NCI-H510A (cell line): ENCODE data around the gene AFTPH.

Experiments
- DNase-seq: peaks from one replicate; lab custom pipeline; 2025; lab: John Stamatoyannopoulos, UW

The AFTPH gene

GRCh38 chr2:64587561-64587960 is 63.4 kb downstream of the AFTPH start:
- DNase-seq, result no peak

GRCh38 chr2:64591188-64591587 is 67.1 kb downstream of the AFTPH start:
- DNase-seq, result no peak

- no peak for DNase-seq
Observed at GRCh38 chr2:64593035-64593655, 69.0 kb downstream of the AFTPH start.

- no peak for DNase-seq
Observed at GRCh38 chr2:64594226-64594989, 70.3 kb downstream of the AFTPH start.

GRCh38 chr2:64595397-64596176 is 71.5 kb downstream of the AFTPH start:
- DNase-seq, result no peak

GRCh38 chr2:64598226-64598625 is 74.1 kb downstream of the AFTPH start:
- no peak for DNase-seq

- DNase-seq, result no peak
Observed at GRCh38 chr2:64599469-64599868, 75.3 kb downstream of the AFTPH start.

- no peak for DNase-seq
Observed at GRCh38 chr2:64601034-64601754, 77.1 kb downstream of the AFTPH start.

GRCh38 chr2:64601785-64602391 is 77.8 kb downstream of the AFTPH start:
- DNase-seq, result no peak

GRCh38 chr2:64602436-64602835 is 78.3 kb downstream of the AFTPH start:
- no peak for DNase-seq

- no peak for DNase-seq
Observed at GRCh38 chr2:64604155-64604554, 80.0 kb downstream of the AFTPH start.

- no peak for DNase-seq
Observed at GRCh38 chr2:64605026-64605471, 80.9 kb downstream of the AFTPH start.

- DNase-seq, result no peak
Observed at GRCh38 chr2:64605991-64606478, 81.9 kb downstream of the AFTPH start.

GRCh38 chr2:64606479-64607363 is 82.6 kb downstream of the AFTPH start:
- no peak for DNase-seq

- DNase-seq, result peak; percentile 43
Observed at GRCh38 chr2:64607381-64608304, 83.5 kb downstream of the AFTPH start.

GRCh38 chr2:64608867-64609226 is 84.7 kb downstream of the AFTPH start:
- no peak for DNase-seq

- no peak for DNase-seq
Observed at GRCh38 chr2:64609227-64609941, 85.3 kb downstream of the AFTPH start.

GRCh38 chr2:64609942-64610281 is 85.8 kb downstream of the AFTPH start:
- DNase-seq, result no peak

- DNase-seq, result no peak
Observed at GRCh38 chr2:64610316-64610855, 86.3 kb downstream of the AFTPH start.
